ENCODE data around the gene C20orf204. TPM values are rescaled to one million over a fixed set of nuclear protein-coding genes. Genes with fewer than 3 reads are reported as not detected.

C20orf204 gene
- total RNA-seq, 2 donors from 2014 or later = 0.81 to 3.2 TPM

DNA sequence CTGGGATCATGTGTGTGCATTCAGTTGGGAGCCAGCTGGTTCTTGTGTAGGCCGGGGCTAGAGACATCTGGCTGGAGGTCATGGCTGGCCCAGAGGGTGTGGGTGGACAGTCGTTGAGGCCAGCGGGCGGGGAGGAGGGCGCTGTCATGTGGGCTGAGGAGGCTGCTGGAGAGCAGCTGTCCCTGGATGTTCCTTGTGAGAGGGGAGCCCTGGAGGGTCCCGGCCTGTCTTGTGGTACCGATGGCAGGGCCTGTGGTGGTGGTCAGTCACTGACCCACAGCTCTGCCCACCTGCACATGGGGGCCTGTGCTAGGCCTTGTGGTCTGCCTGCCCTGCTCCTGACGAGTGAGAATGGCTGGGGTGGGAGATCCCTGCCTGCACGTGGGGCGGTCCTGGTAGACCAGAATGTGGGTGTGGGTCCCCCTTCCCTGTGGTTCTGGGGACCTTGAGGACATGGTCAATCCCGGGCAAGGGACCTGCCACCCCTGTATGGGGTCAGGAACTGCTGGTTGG lies 1.9 kb upstream of the C20orf204 start:
- TF ChIP-seq, protein P1, sequence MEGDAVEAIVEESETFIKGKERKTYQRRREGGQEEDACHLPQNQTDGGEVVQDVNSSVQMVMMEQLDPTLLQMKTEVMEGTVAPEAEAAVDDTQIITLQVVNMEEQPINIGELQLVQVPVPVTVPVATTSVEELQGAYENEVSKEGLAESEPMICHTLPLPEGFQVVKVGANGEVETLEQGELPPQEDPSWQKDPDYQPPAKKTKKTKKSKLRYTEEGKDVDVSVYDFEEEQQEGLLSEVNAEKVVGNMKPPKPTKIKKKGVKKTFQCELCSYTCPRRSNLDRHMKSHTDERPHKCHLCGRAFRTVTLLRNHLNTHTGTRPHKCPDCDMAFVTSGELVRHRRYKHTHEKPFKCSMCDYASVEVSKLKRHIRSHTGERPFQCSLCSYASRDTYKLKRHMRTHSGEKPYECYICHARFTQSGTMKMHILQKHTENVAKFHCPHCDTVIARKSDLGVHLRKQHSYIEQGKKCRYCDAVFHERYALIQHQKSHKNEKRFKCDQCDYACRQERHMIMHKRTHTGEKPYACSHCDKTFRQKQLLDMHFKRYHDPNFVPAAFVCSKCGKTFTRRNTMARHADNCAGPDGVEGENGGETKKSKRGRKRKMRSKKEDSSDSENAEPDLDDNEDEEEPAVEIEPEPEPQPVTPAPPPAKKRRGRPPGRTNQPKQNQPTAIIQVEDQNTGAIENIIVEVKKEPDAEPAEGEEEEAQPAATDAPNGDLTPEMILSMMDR (IDR thresholded peaks at IDR 0.05) = no peak
- Histone ChIP-seq H3K27ac (no peak overlapping the region), H3K36me3 (peaks cover 32% of the 10 kb centered on the region), H3K4me1 (ENCODE audit: control insufficient read depth in 1 of 2, low read depth in 2 of 2) (peaks cover 9% of the 10 kb centered on the region in 2 donors), H3K4me3 (no peak overlapping the region), H3K27me3 (replicated peaks; ENCODE audit: insufficient read depth) (no peaks in the 10 kb centered on the region), H3K9me3 (no peaks in the 10 kb centered on the region)
- no peak for DNase-seq (ENCODE audit: low spot score)
- ATAC-seq (ENCODE audit: insufficient number of reproducible peaks, low FRiP score, low read depth) = no peak

DNA sequence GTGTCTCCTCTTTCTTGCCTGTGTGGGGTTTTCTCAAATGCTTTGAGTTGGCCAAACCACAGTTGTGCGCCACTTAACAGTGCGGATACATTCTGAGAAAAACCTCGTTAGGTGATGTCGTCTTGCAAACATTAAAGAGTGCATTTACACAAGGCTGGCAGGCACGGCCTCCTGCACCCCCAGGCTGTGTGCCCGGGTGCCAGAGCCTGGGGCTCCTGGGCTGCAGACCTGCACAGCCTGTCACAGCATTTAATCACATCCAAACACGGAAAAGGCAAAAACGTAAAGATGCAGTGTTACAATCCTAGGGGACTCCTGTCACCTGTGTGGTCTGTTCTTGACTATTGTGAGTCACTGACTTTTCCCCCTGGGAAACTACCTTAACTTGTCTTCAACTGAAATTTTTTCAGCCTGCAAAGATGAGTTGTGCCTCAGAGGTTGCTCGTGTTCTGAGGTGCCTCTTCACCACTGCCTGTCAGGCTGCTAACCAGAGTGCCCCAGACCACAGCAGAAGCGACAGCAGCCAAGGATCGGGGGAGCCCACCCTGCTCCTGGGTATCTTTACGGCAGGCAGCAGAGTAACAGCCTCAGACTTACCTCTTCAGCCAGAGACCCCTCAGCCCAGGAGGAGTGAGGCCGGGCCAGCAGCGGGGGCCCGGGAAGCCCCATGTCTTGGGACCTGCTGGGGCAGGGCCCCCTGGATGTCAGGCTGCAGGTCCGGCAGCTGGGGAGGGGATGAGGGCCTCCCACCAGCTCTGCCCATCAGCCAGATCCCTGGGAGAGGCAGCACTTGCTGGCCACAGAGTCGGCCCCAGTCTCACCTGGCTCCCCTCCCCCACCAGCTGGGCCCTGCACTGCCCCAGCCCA lies 683 bp upstream of the C20orf204 start:
- Histone ChIP-seq H3K27ac (no peak overlapping the region), H3K9me3 (no peaks in the 10 kb centered on the region), H3K4me3 (no peak overlapping the region), H3K36me3 (peaks cover 20% of the 10 kb centered on the region), H3K27me3 (replicated peaks; ENCODE audit: insufficient read depth) (no peaks in the 10 kb centered on the region), H3K4me1 (ENCODE audit: control insufficient read depth in 1 of 2, low read depth in 2 of 2) (peaks cover 9 to 11% of the 10 kb centered on the region in 2 donors)
- ATAC-seq (ENCODE audit: insufficient number of reproducible peaks, low FRiP score, low read depth) (no peak), DNase-seq (ENCODE audit: low spot score) (no peak)
- TF ChIP-seq, protein P1 (IDR thresholded peaks at IDR 0.05) = no peak

DNA sequence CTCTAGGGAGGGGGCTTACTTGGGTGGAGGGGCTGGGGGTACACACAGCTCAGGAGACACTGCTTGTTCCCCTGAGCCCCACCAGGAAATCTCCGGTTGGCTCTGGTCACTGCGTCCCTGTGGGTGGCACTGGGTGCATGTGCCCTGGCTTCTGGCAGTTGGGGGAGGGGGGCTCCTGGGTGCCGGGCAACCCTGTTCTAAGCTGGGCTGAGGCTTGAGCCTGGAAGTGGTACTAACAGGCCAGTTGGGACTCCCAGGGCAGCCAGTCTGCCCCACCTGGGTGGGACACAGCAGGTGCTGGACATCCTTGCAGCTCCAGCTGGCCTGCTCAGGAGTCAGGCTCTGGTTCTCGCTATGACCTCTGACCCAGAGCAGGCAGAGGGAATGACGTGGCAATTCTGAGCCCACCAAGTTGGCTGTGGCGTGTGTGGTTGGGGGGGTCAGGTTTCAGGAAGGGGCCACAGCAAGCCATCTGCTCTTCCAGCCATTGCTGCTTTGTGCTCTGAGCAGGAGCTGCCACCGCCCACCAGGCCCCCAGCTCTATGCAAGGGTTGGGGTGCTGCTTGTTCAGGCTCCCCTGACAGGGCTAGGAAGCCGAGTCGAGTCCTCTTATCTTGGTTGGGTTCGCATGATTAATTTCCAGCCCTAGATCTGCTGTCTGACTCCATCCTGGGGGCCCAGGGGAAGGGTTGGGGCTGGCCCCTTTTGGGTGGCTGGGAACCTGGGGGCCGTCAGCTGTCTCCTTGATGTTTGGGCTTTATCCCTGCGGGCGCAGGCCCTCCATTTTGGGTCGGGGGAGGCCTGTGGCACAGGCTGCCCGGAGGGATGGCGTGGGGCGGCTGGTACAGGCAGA lies 590 bp downstream of the C20orf204 start:
- Histone ChIP-seq H3K4me1 (ENCODE audit: control insufficient read depth in 1 of 2, low read depth in 2 of 2) (peaks cover 9 to 13% of the 10 kb centered on the region in 2 donors), H3K27me3 (replicated peaks; ENCODE audit: insufficient read depth) (no peaks in the 10 kb centered on the region)

DNA sequence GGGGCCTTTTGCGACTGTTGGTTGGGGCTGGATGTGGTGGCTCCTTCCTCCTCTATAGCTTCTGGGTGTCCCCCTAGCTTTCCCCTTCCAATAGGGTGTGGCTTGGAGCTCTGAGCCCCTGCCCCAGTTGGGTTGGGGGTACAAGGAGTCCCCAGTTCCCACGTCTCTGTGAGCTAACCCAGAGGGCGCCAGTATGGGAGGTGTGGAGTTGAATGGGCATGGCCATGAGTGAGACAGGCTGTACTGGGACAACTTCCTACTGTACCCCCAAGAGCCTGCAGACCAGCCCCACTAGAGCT lies 1.2 kb downstream of the C20orf204 start:
- H3K4me3 ChIP-seq = no peak overlapping the region
- DNase-seq (ENCODE audit: low spot score) (no peak), ATAC-seq (ENCODE audit: insufficient number of reproducible peaks, low FRiP score, low read depth) (no peak)
- peaks cover 10 to 19% of the 10 kb centered on the region in 2 donors for H3K4me1 ChIP-seq (ENCODE audit: control insufficient read depth in 1 of 2, low read depth in 2 of 2)
- H3K27me3 ChIP-seq (replicated peaks; ENCODE audit: insufficient read depth) = no peaks in the 10 kb centered on the region
- TF ChIP-seq, protein P1 (IDR thresholded peaks at IDR 0.05) = no peak
- peaks cover 4% of the 10 kb centered on the region for H3K36me3 ChIP-seq
- no peaks in the 10 kb centered on the region for H3K9me3 ChIP-seq
- H3K27ac ChIP-seq = no peak overlapping the region

More for the DNA sequence above, 590 bp downstream of the C20orf204 start:
- Histone ChIP-seq H3K36me3 (peaks cover 9% of the 10 kb centered on the region), H3K9me3 (no peaks in the 10 kb centered on the region), H3K4me3 (no peak overlapping the region), H3K27ac (no peak overlapping the region)
- DNase-seq (ENCODE audit: low spot score) (no peak), ATAC-seq (ENCODE audit: insufficient number of reproducible peaks, low FRiP score, low read depth) (no peak)
- TF ChIP-seq, protein P1 (IDR thresholded peaks at IDR 0.05) = no peak

Measured in thoracic aorta (tissue), 2 donors.